GM12878 (cell line): ENCODE measurements around the gene AIFM1. TPM values are rescaled to one million over a fixed set of nuclear protein-coding genes. Genes with fewer than 3 reads are reported as not detected.
A peak's percentile ranks its signal among the peaks of the same experiment; 100 is the strongest.

Experiments
- ATAC-seq: fragments of 200-7000 bp; cut with Tn5 transposase; 3 replicates; pipeline ENCODE4 v1.9.1; 2020; ENCODE audit warnings: mild to moderate bottlenecking, moderate library complexity
- BruUV-seq: library from RNA; stranded (reverse); fragments of 400-500 nt; replicated peaks from 2 replicates; lab custom pipeline; 2021; lab: Mats Ljungman, UMichigan
- CTCF ChIA-PET: fragments of 300-600 bp; sonication (Branson Sonifier 250); formaldehyde crosslinking; extraction: SDS; loops from one replicate; lab custom pipeline; 2021; ENCODE audit warnings: inconsistent platforms; lab: Yijun Ruan, JAX
- POLR2A ChIA-PET: fragments of 350-600 bp; formaldehyde crosslinking; extraction: SDS; loops from one replicate; lab custom pipeline; 2021; ENCODE audit warnings: inconsistent platforms; lab: Charles Lee
- RAD21 ChIA-PET: fragments of 300-600 bp; sonication (Branson Sonifier 250); formaldehyde crosslinking; loops from one replicate; lab custom pipeline; 2023; ENCODE audit warnings: antibody characterized with exemption; ENCODE audit not compliant: unreplicated experiment; lab: Charles Lee
- SMC1A ChIA-PET: fragments of 300-600 bp; sonication (Branson Sonifier 250); formaldehyde crosslinking; loops from one replicate; lab custom pipeline; 2023; ENCODE audit not compliant: unreplicated experiment, uncharacterized antibody; lab: Charles Lee
- DNase-seq: peaks from one replicate; pipeline ENCODE4 v3.0.0-alpha.2; 2011; ENCODE audit warnings: low read depth, low spot score
- FAIRE-seq: peaks from 3 replicates; lab custom pipeline; 2011; peaks lifted over from hg19 to GRCh38; lab: Jason Lieb, UNC
- H2AFZ ChIP-seq: 2 replicates; pipeline ENCODE4 v1.6.0; 2011; ENCODE audit warnings: low read depth, low read length, control low read depth; ENCODE audit not compliant: control insufficient read depth
- H3K27ac ChIP-seq: 2 replicates; pipeline ENCODE4 v1.5.1; 2011; ENCODE audit warnings: control low read depth; ENCODE audit not compliant: control insufficient read depth, insufficient read depth
- H3K27me3 ChIP-seq, 2 experiments: replicated peaks in 1 of 2; 2 replicates each; pipeline versions ENCODE4 v1.6.0 to v1.6.1; 2011; ENCODE audit warnings: low read length in 1 of 2; ENCODE audit not compliant: control insufficient read depth in 2 of 2, insufficient read depth in 2 of 2
- H3K36me3 ChIP-seq, 2 experiments: 2 replicates each; pipeline ENCODE4 v1.5.1; 2011; ENCODE audit warnings: low read length in 1 of 2; ENCODE audit not compliant: control insufficient read depth in 2 of 2, insufficient read depth in 2 of 2
- H3K4me1 ChIP-seq: 2 replicates; pipeline ENCODE4 v1.6.1; 2011; ENCODE audit warnings: mild to moderate bottlenecking, low read length, moderate library complexity, mixed read lengths; ENCODE audit not compliant: control insufficient read depth, insufficient read depth
- H3K4me2 ChIP-seq: 2 replicates; pipeline ENCODE4 v1.6.0; 2011; ENCODE audit warnings: control low read depth; ENCODE audit not compliant: control insufficient read depth, insufficient read depth
- H3K4me3 ChIP-seq: fragments of 200-600 bp; sonication (generic); 2 replicates; pipeline ENCODE4 v1.5.1; 2016
- H3K79me2 ChIP-seq: 2 replicates; pipeline ENCODE4 v1.6.0; 2011; ENCODE audit warnings: low read length; ENCODE audit not compliant: control insufficient read depth, insufficient read depth
- H3K9ac ChIP-seq: 2 replicates; pipeline ENCODE4 v1.8.0; 2011; ENCODE audit warnings: low read length, control low read depth, mixed read lengths; ENCODE audit not compliant: control insufficient read depth, insufficient read depth
- H3K9me3 ChIP-seq: replicated peaks from 3 replicates; pipeline ENCODE4 v1.5.1; 2011; ENCODE audit warnings: mild to moderate bottlenecking, low read length; ENCODE audit not compliant: control insufficient read depth, insufficient read depth
- H4K20me1 ChIP-seq: 2 replicates; pipeline ENCODE4 v1.6.0; 2011; ENCODE audit not compliant: control insufficient read depth, insufficient read depth
- ATF2 ChIP-seq: IDR thresholded peaks from 2 replicates; pipeline ENCODE4 v1.6.1; 2012; ENCODE audit warnings: low read length, inconsistent platforms
- BCLAF1 ChIP-seq: fragments of 450-650 bp; IDR thresholded peaks from 2 replicates; pipeline ENCODE4 v1.6.1; 2017; ENCODE audit warnings: antibody characterized with exemption, mild to moderate bottlenecking, moderate library complexity
- BHLHE40 ChIP-seq, 2 experiments: fragments of 450-650 bp in 1 of 2; IDR thresholded peaks; 2 replicates each; pipeline ENCODE4 v1.6.1; 2011 to 2017; ENCODE audit warnings: low read depth in 2 of 2, borderline replicate concordance in 1 of 2, improper control_type of control experiment in 1 of 2, low read length in 1 of 2, mild to moderate bottlenecking in 1 of 2
- CHD4 ChIP-seq: fragments of 200-600 bp; sonication (generic); IDR thresholded peaks from 2 replicates; pipeline ENCODE4 v1.6.1; 2016; ENCODE audit warnings: mild to moderate bottlenecking
- CREB1 ChIP-seq: IDR thresholded peaks from 2 replicates; pipeline ENCODE4 v1.6.1; 2012; ENCODE audit warnings: low read depth, mild to moderate bottlenecking, inconsistent platforms
- DPF2 ChIP-seq: fragments of 450-650 bp; IDR thresholded peaks from 2 replicates; pipeline ENCODE4 v1.6.1; 2017; ENCODE audit warnings: mild to moderate bottlenecking
- FOXM1 ChIP-seq: IDR thresholded peaks from 2 replicates; pipeline ENCODE4 v1.6.1; 2012; ENCODE audit warnings: low read depth, mild to moderate bottlenecking, inconsistent platforms, low read length, moderate library complexity
- IRF4 ChIP-seq: IDR thresholded peaks from 2 replicates; pipeline ENCODE4 v1.6.1; 2011; ENCODE audit warnings: low read depth, low read length
- NBN ChIP-seq: fragments of 450-650 bp; IDR thresholded peaks from 2 replicates; pipeline ENCODE4 v1.6.1; 2016
- NFYB ChIP-seq: IDR thresholded peaks from 2 replicates; pipeline ENCODE4 v1.6.1; 2011; ENCODE audit warnings: low read depth, mild to moderate bottlenecking, low read length, improper control_type of control experiment, moderate library complexity; ENCODE audit not compliant: insufficient read depth
- PAX8 ChIP-seq: fragments of 450-650 bp; IDR thresholded peaks from 2 replicates; pipeline ENCODE4 v1.6.1; 2017; ENCODE audit warnings: mild to moderate bottlenecking, moderate library complexity
- POU2F2 ChIP-seq: IDR thresholded peaks from 3 replicates; pipeline ENCODE4 v1.6.1; 2011; ENCODE audit warnings: low read depth, mild to moderate bottlenecking, low read length, borderline replicate concordance
- RUNX3 ChIP-seq: IDR thresholded peaks from 2 replicates; pipeline ENCODE4 v1.6.1; 2012; ENCODE audit warnings: low read length, inconsistent platforms
- WRNIP1 ChIP-seq: IDR thresholded peaks from 2 replicates; pipeline ENCODE4 v1.6.1; 2011; ENCODE audit warnings: low read depth, low read length, improper control_type of control experiment, borderline replicate concordance
- ZNF592 ChIP-seq: fragments of 450-650 bp; IDR thresholded peaks from 2 replicates; pipeline ENCODE4 v1.6.1; 2017; ENCODE audit warnings: mild to moderate bottlenecking, moderate library complexity
- ZSCAN29 ChIP-seq: fragments of 450-650 bp; IDR thresholded peaks from 2 replicates; pipeline ENCODE4 v1.6.1; 2017; ENCODE audit warnings: mild to moderate bottlenecking, moderate library complexity
- WGBS: methylation state at CpG from one replicate; pipeline ENCODE4 v1.1.6; 2016; ENCODE audit warnings: low lambda C conversion rate; ENCODE audit not compliant: insufficient replicate concordance, insufficient coverage; ENCODE audit errors: missing lambda C conversion rate; 5-methylcytosine and 5-hydroxymethylcytosine counted together
- in situ Hi-C: fragments of 300-500 bp; cut with MboI; formaldehyde crosslinking; loops from 9 replicates; pipeline ENCODE4 v1.14.3; 2018; ENCODE audit warnings: mixed read lengths
- intact Hi-C: fragments of 100-400 bp; cut with micrococcal nuclease; formaldehyde crosslinking; loops from one replicate; pipeline ENCODE4 v1.14.2; 2022; ENCODE audit not compliant: unreplicated experiment
- polyA plus RNA-seq, 11 experiments: library from polyadenylated mRNA; depleted of rRNA in 4 of 11; unstranded in 6 of 11; stranded (reverse) in 5 of 11; fragments of >200 nt; fragmentation: Nextera tagmentation in 4 of 11; fragmentation: Illumina TruSeq in 1 of 11; extraction: Ambion mirVana in 4 of 11; extraction: Trizol in 1 of 11; gene quantifications; 1 replicate in 1 of 11; 2 replicates in 10 of 11; pipeline versions ENCODE4 v1.2.1 to v1.2.3, GENCODE V29; 2011 to 2016; ENCODE audit warnings: inconsistent platforms in 2 of 11, missing spikeins in 2 of 11, low read depth in 1 of 11
- total RNA-seq, 4 experiments: library from RNA; depleted of rRNA in 3 of 4; stranded (reverse); fragments of >200 nt in 3 of 4; fragmentation: Illumina TruSeq in 1 of 4; extraction: Trizol in 1 of 4; gene quantifications; 2 replicates each; pipeline versions ENCODE4 v1.2.1 to v1.2.3, GENCODE V29; 2013 to 2021

The AIFM1 gene
- total and polyA plus RNA-seq, 10 of the 15 experiments (the other 5 are each of a cell fraction or from before 2014, with no cell fraction given) = 44.2 to 121 (median 80.0) TPM

GRCh38 chrX:130170752-130171445 lies 5.3 kb upstream of the AIFM1 start:
- peak; percentile 85 for ATAC-seq
- intact Hi-C loops (loop anchor here (5.0 to 10.0 kb wide), 4 partner anchors 49 to 396 kb away; partner anchors contain the start of gene SASH3), in situ Hi-C loops (loop anchor here (10.0 kb wide), 1 partner anchor 86 kb away; no protein-coding TSS in a partner anchor)
- peak overlapping the region; percentile 71 for H2AFZ ChIP-seq
- H3K4me1 ChIP-seq = peaks cover 12% of the 10 kb centered on the region
- no peak for FAIRE-seq
- no peaks in the 10 kb centered on the region for H3K36me3 ChIP-seq
- H3K9me3 ChIP-seq = no peaks in the 10 kb centered on the region
- peak overlapping the region; percentile 84 for H3K27ac ChIP-seq
- H3K79me2 ChIP-seq = peaks cover 46% of the 10 kb centered on the region
- ChIA-PET CTCF (interaction anchor here (0.5 to 1.6 kb wide), 8 partner anchors 11 to 110 kb away, joined by 3 to 6 read pairs (median 4); no protein-coding TSS in a partner anchor), SMC1A (interaction anchor here (0.6 to 3.1 kb wide), 7 partner anchors 9 to 390 kb away, joined by 3 to 13 read pairs (median 4); no protein-coding TSS in a partner anchor), POLR2A (interaction anchor here (0.6 to 4.2 kb wide), 9 partner anchors 9 to 110 kb away, joined by 3 to 28 read pairs (median 4); no protein-coding TSS in a partner anchor), RAD21 (interaction anchor here (1.0 to 3.0 kb wide), 4 partner anchors 62 to 91 kb away, joined by 4 to 13 read pairs (median 4); no protein-coding TSS in a partner anchor)
- peak overlapping the region; percentile 75; the same call in 1 of the 2 replicates for H3K9ac ChIP-seq
- H3K4me3 ChIP-seq = peak overlapping the region; percentile 80
- no peaks in the 10 kb centered on the region for H4K20me1 ChIP-seq
- peak; percentile 39 for DNase-seq
- WGBS = 23% methylated on average over 34 of the region's 36 CpGs
- no TSS peak for BruUV-seq
- H3K4me2 ChIP-seq = peak overlapping the region; percentile 62
- no peaks in the 10 kb centered on the region for H3K27me3 ChIP-seq
- TF ChIP-seq RUNX3 (peak; percentile 10; the same call in 1 of the 2 replicates), CREB1 (no peak), CHD4 (no peak), FOXM1 (no peak), WRNIP1 (no peak), NFYB (peak; percentile 80), PAX8 (no peak), ZSCAN29 (no peak), IRF4 (no peak), BHLHE40 (IDR thresholded peaks at IDR 0.05; ENCODE audit: borderline replicate concordance in 1 of 2, low read depth in 2 of 2, low read length in 1 of 2) (peak; percentile 68 to 76), BCLAF1 (peak; percentile 84), NBN (no peak), ATF2 (no peak), ZNF592 (no peak), DPF2 (no peak), POU2F2 (no peak)
